Adrenal gland (tissue), 5 donors: ENCODE data around the gene GMPS.

Source experiments
- CTCF ChIP-seq, 6 experiments: fragments of 450-650 bp in 4 of 6; fragments of 200-600 bp in 2 of 6; sonication (generic) in 1 of 6; IDR thresholded peaks; 1 replicate in 5 of 6; 2 replicates in 1 of 6; pipeline versions ENCODE4 v1.5.1 to v1.8.0; 2016 to 2021; ENCODE audit warnings: antibody characterized with exemption in 6 of 6, mild to moderate bottlenecking in 2 of 6, moderate library complexity in 1 of 6
- POLR2A ChIP-seq, 2 donors: fragments of 450-650 bp; IDR thresholded peaks; one replicate each; pipeline ENCODE4 v1.6.1; 2017; ENCODE audit warnings: antibody characterized with exemption in 2 of 2, mild to moderate bottlenecking in 2 of 2, moderate library complexity in 1 of 2
- donor health status: DM: no; HTN: no; CAD: no.

GRCh38 chr3:155880286-155880685 is 9.8 kb downstream of the GMPS start:
- no peak for TF ChIP-seq POLR2A (IDR thresholded peaks at IDR 0.05)
- TF ChIP-seq CTCF (IDR thresholded peaks at IDR 0.05): no peak
